ENCODE data around the gene GPR155. TPM values are rescaled to one million over a fixed set of nuclear protein-coding genes. Genes with fewer than 3 reads are reported as not detected.

The GPR155 gene, protein sequence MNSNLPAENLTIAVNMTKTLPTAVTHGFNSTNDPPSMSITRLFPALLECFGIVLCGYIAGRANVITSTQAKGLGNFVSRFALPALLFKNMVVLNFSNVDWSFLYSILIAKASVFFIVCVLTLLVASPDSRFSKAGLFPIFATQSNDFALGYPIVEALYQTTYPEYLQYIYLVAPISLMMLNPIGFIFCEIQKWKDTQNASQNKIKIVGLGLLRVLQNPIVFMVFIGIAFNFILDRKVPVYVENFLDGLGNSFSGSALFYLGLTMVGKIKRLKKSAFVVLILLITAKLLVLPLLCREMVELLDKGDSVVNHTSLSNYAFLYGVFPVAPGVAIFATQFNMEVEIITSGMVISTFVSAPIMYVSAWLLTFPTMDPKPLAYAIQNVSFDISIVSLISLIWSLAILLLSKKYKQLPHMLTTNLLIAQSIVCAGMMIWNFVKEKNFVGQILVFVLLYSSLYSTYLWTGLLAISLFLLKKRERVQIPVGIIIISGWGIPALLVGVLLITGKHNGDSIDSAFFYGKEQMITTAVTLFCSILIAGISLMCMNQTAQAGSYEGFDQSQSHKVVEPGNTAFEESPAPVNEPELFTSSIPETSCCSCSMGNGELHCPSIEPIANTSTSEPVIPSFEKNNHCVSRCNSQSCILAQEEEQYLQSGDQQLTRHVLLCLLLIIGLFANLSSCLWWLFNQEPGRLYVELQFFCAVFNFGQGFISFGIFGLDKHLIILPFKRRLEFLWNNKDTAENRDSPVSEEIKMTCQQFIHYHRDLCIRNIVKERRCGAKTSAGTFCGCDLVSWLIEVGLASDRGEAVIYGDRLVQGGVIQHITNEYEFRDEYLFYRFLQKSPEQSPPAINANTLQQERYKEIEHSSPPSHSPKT
- polyA plus RNA-seq (9.7 to 22.0 TPM (median 15.7 TPM) in 3 replicates), polyA minus RNA-seq (16.0 to 26.5 TPM (median 23.1 TPM) in 3 replicates)
- 4.2 TPM for polyA plus RNA-seq (2011; ENCODE audit: low read depth)
- 3.7 and 7.0 TPM in 2 replicates for polyA plus RNA-seq (2011; cell fraction: cytosol; rRNA removed)
- 26.6 and 26.9 TPM in 2 replicates for polyA plus RNA-seq (2011; cell fraction: nucleus; rRNA removed)
- 2.8 and 6.6 TPM in 2 replicates for polyA plus RNA-seq (2012; ENCODE audit: low replicate concordance)
- polyA minus RNA-seq (2011; cell fraction: cytosol; rRNA and poly(A)+ RNA removed): 21.7 TPM
- polyA minus RNA-seq (2011; cell fraction: nucleus; rRNA and poly(A)+ RNA removed): 21.0 and 44.7 TPM in 2 replicates

DNA sequence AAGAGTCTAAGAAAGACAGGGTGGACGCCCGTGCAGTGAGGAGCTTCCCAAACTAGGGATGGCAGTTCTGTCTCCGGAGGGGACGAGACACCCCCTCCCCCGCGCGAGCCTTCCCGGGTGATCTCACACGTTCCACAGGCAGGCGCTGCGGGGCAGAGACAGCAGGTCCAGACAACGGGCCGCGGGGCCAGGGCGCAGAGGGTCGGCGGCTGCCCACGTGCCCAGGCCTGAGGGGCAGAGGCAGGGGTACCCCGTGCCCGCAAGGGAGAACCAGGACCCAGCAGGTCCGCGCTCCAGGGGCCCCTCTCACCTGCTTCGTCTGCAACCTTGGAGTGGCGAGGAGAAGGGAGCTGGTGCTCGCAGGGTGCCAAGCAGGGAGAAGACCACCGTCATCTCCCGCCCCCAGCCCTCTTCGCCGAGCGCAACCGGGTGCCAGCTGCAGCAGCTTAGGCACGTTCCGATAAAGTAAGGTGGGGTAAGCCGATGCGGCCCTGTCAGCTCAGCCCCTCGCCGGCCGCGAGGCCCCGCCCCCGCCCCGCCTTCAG is at the start of gene GPR155:
Gene GPR155, minus strand, starts transcription at position 467 of the 545 bp plus-strand sequence. CDS start 5,073 bp downstream, outside the sequence.
- Histone ChIP-seq H3K27me3 (ENCODE audit: control insufficient read depth, extremely low read depth, insufficient read depth, low read length) (no peaks in the 10 kb centered on the region), H3K9me1 (ENCODE audit: control insufficient read depth, extremely low read depth, insufficient read depth, low read length) (no peaks in the 10 kb centered on the region), H3K36me3 (ENCODE audit: control insufficient read depth in 2 of 2, extremely low read depth in 1 of 2, insufficient read depth in 2 of 2, low read length in 2 of 2) (peaks cover 0 to 3% of the 10 kb centered on the region in 2 experiments), H3K9ac (ENCODE audit: control insufficient read depth, extremely low read depth, insufficient read depth, low read length) (peak within 1 kb of the TSS; percentile 82), H2AFZ (ENCODE audit: control insufficient read depth, low read length) (peak within 1 kb of the TSS; percentile 99), H3K4me2 (ENCODE audit: control insufficient read depth, extremely low read depth, insufficient read depth, low read depth, low read length) (peak within 1 kb of the TSS; percentile 97), H3K79me2 (ENCODE audit: control insufficient read depth, insufficient read depth, low read length) (peaks cover 3% of the 10 kb centered on the region), H3K4me3 (ENCODE audit: control insufficient read depth in 2 of 3, extremely low read depth in 1 of 3, insufficient read depth in 2 of 3, low read depth in 1 of 3, low read length in 3 of 3) (peak within 1 kb of the TSS; percentile 82 to 91 (median 90)), H4K20me1 (ENCODE audit: control insufficient read depth, extremely low read depth, insufficient read depth, low read length) (no peaks in the 10 kb centered on the region), H3K9me3 (ENCODE audit: control insufficient read depth, low read depth, low read length) (no peaks in the 10 kb centered on the region), H3K27ac (ENCODE audit: control insufficient read depth, insufficient read depth, low read length) (peak within 1 kb of the TSS; percentile 87), H3K4me1 (ENCODE audit: control insufficient read depth, extremely low read depth, insufficient read depth, low read length) (peaks cover 15% of the 10 kb centered on the region)
- dilution Hi-C loops (cut with MboI; ENCODE audit: extremely low pct_ligation_motif_present, low sequenced_read_pairs): loop anchor here (5.0 kb wide), 1 partner anchor 36 kb away; no protein-coding TSS in a partner anchor
- DNase-seq (ENCODE audit: low read depth, low spot score) (no peak), FAIRE-seq (no peak)
- TF ChIP-seq, protein P1, sequence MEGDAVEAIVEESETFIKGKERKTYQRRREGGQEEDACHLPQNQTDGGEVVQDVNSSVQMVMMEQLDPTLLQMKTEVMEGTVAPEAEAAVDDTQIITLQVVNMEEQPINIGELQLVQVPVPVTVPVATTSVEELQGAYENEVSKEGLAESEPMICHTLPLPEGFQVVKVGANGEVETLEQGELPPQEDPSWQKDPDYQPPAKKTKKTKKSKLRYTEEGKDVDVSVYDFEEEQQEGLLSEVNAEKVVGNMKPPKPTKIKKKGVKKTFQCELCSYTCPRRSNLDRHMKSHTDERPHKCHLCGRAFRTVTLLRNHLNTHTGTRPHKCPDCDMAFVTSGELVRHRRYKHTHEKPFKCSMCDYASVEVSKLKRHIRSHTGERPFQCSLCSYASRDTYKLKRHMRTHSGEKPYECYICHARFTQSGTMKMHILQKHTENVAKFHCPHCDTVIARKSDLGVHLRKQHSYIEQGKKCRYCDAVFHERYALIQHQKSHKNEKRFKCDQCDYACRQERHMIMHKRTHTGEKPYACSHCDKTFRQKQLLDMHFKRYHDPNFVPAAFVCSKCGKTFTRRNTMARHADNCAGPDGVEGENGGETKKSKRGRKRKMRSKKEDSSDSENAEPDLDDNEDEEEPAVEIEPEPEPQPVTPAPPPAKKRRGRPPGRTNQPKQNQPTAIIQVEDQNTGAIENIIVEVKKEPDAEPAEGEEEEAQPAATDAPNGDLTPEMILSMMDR (optimal IDR thresholded peaks at IDR 0.05 in 1 of 3, IDR thresholded peaks at IDR 0.05 in 1 of 3, conservative IDR thresholded peaks at IDR 0.05 in 1 of 3; ENCODE audit: extremely low read depth in 1 of 3, insufficient read depth in 2 of 3, low read length in 3 of 3): peak in 2 of 3 experiments; percentile 17 to 29
- no peak for TF ChIP-seq EZH2 (IDR thresholded peaks at IDR 0.05; ENCODE audit: low read length)

Measured in keratinocyte (primary cell).